ENCODE measurements around the gene RAB5A. TPM values are rescaled to one million over a fixed set of nuclear protein-coding genes. Genes with fewer than 3 reads are reported as not detected.
"Not testable (repeated sequence)": the region's sequence is repeated elsewhere in the genome, so short reads cannot be mapped to it uniquely, and the experiment has no call there.

The RAB5A gene
- total RNA-seq, 1 experiment from 2014 or later = 28.8 TPM

DNA sequence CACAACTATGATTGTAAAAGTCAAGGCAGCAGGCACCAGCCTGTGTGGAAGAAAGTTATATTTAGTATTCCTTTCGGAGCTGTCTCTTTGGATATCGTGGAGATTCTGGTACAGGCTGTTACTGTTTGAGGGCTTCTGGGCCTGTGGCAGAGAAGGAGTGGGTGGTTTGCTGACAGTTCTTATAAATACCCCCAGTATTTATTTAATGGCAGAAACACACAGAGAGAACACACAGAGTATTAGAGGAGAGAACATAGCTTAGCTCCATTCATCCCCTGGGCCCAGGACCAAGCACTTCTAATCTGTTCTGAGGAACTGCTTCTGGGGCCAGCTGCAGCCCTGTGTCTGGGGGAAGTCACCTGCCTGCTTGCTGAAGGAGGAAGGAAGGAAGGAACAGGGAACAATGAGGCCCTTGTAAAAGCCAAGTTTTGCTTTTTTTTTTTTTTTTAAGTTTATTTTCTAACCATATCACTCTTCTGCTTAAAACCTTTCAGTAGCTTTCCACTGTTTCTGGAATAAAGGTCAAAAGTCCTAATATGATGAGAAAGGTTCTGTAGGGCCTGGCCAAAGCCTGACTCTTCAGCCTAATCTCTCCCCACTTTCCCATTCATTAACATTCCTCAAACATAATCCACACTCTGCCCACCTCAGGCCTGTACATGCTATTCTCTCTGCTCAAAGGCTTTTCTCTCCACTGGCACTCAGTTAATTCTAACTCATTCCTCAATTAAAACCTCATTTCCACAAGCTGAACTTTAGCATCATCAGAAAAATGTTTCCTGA, 76.9 kb downstream of the RAB5A start:
- DNase-seq (ENCODE audit: extremely low read depth, low read depth) = no peak

DNA sequence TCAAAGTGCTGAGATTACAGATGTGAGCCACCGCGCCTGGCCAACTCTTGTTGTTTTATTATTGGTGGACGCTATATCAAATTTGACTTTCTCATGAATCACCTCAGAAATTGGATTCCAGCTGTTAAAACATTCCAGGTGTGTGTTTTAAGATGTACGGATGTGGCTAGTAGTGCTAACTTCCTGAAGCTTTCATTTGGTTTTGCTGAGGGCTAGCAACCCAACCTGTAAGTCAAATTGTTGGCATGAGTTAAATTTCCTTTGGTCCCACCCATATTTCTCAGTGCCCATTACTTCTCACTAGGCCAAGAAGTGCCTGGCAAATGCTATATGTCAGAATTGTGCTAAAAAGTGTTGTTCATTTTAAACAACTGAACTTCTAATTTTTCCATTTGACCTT, 80.2 kb downstream of the RAB5A start:
- DNase-seq (ENCODE audit: extremely low read depth, low read depth) = no peak

DNA sequence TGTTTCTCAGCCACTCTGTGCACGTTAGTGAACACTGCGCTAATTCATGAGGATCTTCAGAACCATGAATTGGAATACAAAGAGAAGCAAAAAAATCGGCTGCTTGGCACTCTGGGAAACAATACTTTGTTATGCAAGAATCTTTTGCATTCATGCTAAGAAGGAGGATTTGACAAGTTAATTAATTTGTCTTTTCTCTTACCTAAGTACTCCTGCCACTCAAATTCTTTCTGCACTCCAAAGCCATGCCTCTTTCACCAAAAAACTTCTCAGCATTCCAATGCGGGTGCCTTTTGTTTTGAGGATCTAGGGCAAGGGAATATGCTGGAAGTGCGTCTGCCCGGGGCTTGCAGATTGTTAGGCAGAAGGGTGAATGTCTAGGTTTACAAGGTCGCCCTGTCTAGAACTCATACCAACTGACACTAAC, 82.0 kb downstream of the RAB5A start:
- no peak for DNase-seq (ENCODE audit: extremely low read depth, low read depth)

DNA sequence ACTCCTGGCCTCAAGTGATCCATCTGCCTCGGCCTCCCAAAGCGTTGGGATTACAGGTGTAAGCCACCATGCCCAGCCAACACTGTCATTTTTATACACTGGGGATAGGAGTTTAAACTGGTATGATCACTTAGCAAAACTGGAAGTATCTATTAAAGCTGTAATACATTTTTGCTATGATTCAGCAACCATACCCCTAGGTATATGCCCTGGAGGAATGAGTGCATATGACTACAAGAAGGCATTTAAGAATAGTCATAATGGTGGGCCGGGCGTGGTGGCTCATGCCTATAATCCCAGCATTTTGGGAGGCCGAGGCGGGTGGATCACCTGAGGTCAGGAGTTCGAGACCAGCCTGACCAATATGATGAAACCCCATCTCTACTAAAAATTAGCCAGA, 85.0 kb downstream of the RAB5A start:
- DNase-seq (ENCODE audit: extremely low read depth, low read depth) = not testable (repeated sequence)

Small RNA genes lying within 50 kb of the gene (small RNA-seq; reads per million reads assigned to genes)
- gene RNU4-85P (0 reads per million in 2 experiments), gene RPL39P18 (0 reads per million in 2 experiments)

Other genes starting within 250 kb of the RAB5A start
- 0.35 and 0.72 TPM in 2 replicates for gene EFHB, start 12.9 kb upstream of the RAB5A start, total RNA-seq (2014; rRNA removed; shearing (Covaris generic))
- not detected in 2 replicates for gene PP2D1, start 65.2 kb downstream of the RAB5A start, total RNA-seq (2014; rRNA removed; shearing (Covaris generic))
- 5.5 and 6.7 TPM in 2 replicates for gene KAT2B, start 93.3 kb downstream of the RAB5A start, total RNA-seq (2014; rRNA removed; shearing (Covaris generic))
- 13.7 and 16.6 TPM in 2 replicates for gene SGO1, start 239.1 kb downstream of the RAB5A start, total RNA-seq (2014; rRNA removed; shearing (Covaris generic))